Lower leg skin (tissue), 4 donors: ENCODE results near the gene HABP2. TPM values are rescaled to one million over a fixed set of nuclear protein-coding genes. Genes with fewer than 3 reads are reported as not detected.

Experiments used
- DNase-seq, 2 donors: peaks; one replicate each; pipeline ENCODE4 v3.0.0-alpha.2; 2019; ENCODE audit warnings: low spot score in 2 of 2
- H3K4me3 ChIP-seq: fragments of 200-600 bp; sonication (generic); 2 replicates; pipeline ENCODE4 v1.5.1; 2017; ENCODE audit warnings: mild to moderate bottlenecking, low read depth; ENCODE audit not compliant: poor library complexity, severe bottlenecking
- CTCF ChIP-seq, 3 donors: fragments of 450-650 bp; IDR thresholded peaks; one replicate each; pipeline ENCODE4 v1.5.1; 2016; ENCODE audit warnings: antibody characterized with exemption in 3 of 3, mild to moderate bottlenecking in 3 of 3, moderate library complexity in 2 of 3
- POLR2A ChIP-seq, 2 donors: fragments of 450-650 bp; IDR thresholded peaks; one replicate each; pipeline ENCODE4 v1.6.1; 2016 to 2017; ENCODE audit warnings: antibody characterized with exemption in 2 of 2, mild to moderate bottlenecking in 1 of 2, moderate library complexity in 1 of 2
- WGBS, 2 donors: methylation state at CpG; one replicate each; pipeline ENCODE4 v1.1.5; 2018; 5-methylcytosine and 5-hydroxymethylcytosine counted together
- intact Hi-C: fragments of 100-400 bp; cut with DNase I; formaldehyde crosslinking; loops from one replicate; pipeline ENCODE4 v1.15.0; 2023; ENCODE audit warnings: low total_unique reads
- total RNA-seq, 4 donors: library from RNA; depleted of rRNA; stranded (reverse); fragments of >200 nt; gene quantifications; one replicate each; pipeline ENCODE4 v1.1.0, GENCODE V29; 2016

HABP2 gene
- total RNA-seq, 4 donors from 2014 or later, result 0.10 TPM; not detected in 3

- no peak for TF ChIP-seq POLR2A (IDR thresholded peaks at IDR 0.05)
- no peak overlapping the region for H3K4me3 ChIP-seq
- 88 to 89% methylated on average over 9 of the region's 9 CpGs for WGBS, 2 donors
- DNase-seq, result no peak
- intact Hi-C loops, result no loop called here
These were observed 68.1 kb downstream of the HABP2 start for GRCh38 chr10:113620936-113621335.

- no peak for DNase-seq
- no peak for TF ChIP-seq CTCF (IDR thresholded peaks at IDR 0.05)
- TF ChIP-seq POLR2A (IDR thresholded peaks at IDR 0.05), result no peak
- intact Hi-C loops, result no loop called here
- WGBS, 2 donors, result 84 to 90% methylated on average over 8 of the region's 8 CpGs
- no peak overlapping the region for H3K4me3 ChIP-seq
These were observed 68.9 kb downstream of the HABP2 start for GRCh38 chr10:113621799-113622198.

GRCh38 chr10:113622831-113623230, 70.0 kb downstream of the HABP2 start:
- no peak for DNase-seq
- WGBS, 2 donors, result 85 to 88% methylated on average over 4 of the region's 4 CpGs
- no peak overlapping the region for H3K4me3 ChIP-seq
- TF ChIP-seq POLR2A (IDR thresholded peaks at IDR 0.05) (no peak), CTCF (IDR thresholded peaks at IDR 0.05) (no peak)
- intact Hi-C loops, result no loop called here

GRCh38 chr10:113625461-113626186, 72.8 kb downstream of the HABP2 start:
- TF ChIP-seq CTCF (IDR thresholded peaks at IDR 0.05), result no peak
- no peak for TF ChIP-seq POLR2A (IDR thresholded peaks at IDR 0.05)
- no peak overlapping the region for H3K4me3 ChIP-seq
- DNase-seq, result no peak
- WGBS, 2 donors, result 83 to 85% methylated on average over 10 of the region's 10 CpGs
- intact Hi-C loops, result no loop called here

GRCh38 chr10:113626809-113627355, 74.0 kb downstream of the HABP2 start:
- TF ChIP-seq CTCF (IDR thresholded peaks at IDR 0.05) (no peak), POLR2A (IDR thresholded peaks at IDR 0.05) (no peak)
- intact Hi-C loops, result no loop called here
- DNase-seq, result no peak
- H3K4me3 ChIP-seq, result no peak overlapping the region
- 43 to 61% methylated on average over 5 of the region's 5 CpGs for WGBS, 2 donors

GRCh38 chr10:113627836-113628235, 75.0 kb downstream of the HABP2 start:
- no peak overlapping the region for H3K4me3 ChIP-seq
- intact Hi-C loops, result no loop called here
- DNase-seq, result no peak
- 46 to 50% methylated on average over 6 of the region's 6 CpGs for WGBS, 2 donors
- TF ChIP-seq CTCF (IDR thresholded peaks at IDR 0.05) (no peak), POLR2A (IDR thresholded peaks at IDR 0.05) (no peak)
